ENCODE data around the gene RIC8B. TPM values are rescaled to one million over a fixed set of nuclear protein-coding genes. Genes with fewer than 3 reads are reported as not detected.
"Not testable (repeated sequence)": the region's sequence is repeated elsewhere in the genome, so short reads cannot be mapped to it uniquely, and the experiment has no call there.

The RIC8B gene
- 1 to 10 TPM; 8.7 to 9.1 TPM for total RNA-seq

DNA sequence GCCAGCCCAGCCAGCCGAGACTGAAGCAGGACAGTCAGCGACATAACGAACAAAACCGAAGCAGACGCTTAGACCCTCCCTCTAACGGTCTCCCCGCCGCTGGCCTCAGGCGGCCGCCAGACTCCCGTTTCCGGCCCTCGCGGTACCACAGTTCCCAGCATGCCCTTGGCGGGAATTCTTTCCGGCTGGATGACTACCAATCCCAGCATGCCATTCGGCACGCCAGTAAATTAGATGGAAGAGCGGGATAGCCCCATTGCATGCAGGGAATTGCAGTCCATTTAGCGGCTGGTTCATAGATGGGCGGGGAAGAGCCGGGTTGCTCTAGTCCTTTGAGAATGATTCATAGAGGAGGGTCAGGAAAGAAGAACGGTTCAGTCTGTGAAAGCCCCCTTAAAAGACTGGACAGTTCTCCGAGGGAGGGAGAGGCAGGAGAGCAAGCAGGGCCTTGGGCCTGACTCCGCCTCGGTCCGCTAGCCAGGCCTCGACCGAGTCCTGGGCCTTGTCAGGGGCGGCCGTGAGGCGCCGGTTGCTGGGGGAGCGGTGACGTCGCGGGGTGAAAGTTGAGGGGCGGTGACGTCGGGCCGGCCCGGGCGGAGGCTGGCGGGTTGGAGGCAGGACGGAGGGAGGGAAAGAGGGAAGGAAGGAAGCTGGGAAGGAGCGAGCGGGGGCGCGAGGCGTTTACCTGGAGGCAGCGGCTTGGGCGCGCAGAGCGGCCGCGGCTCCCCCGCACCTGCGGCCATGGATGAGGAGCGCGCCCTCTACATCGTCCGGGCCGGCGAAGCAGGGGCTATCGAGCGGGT lies at the start of gene RIC8B:
Gene RIC8B, plus strand, starts transcription at position 678 of the 803 bp plus-strand sequence. Its CDS starts 64 bp downstream, at position 742.
- Mint-ChIP-seq H3K27me3 (no peaks in the 10 kb centered on the region), H3K4me1 (peaks cover 24% of the 10 kb centered on the region), H3K9me3 (no peaks in the 10 kb centered on the region), H3K4me3 (peak within 1 kb of the TSS; percentile 99), H3K27ac (peak within 1 kb of the TSS; percentile 95), H3K36me3 (peaks cover 2% of the 10 kb centered on the region)
- peak; percentile 80 for DNase-seq

- peaks cover 1% of the 10 kb centered on the region for H3K36me3 Mint-ChIP-seq
- no peak overlapping the region for H3K27ac Mint-ChIP-seq
- H3K9me3 Mint-ChIP-seq, result no peaks in the 10 kb centered on the region
- peaks cover 5% of the 10 kb centered on the region for H3K4me1 Mint-ChIP-seq
- no peaks in the 10 kb centered on the region for H3K27me3 Mint-ChIP-seq
- no peak for DNase-seq
- H3K4me3 Mint-ChIP-seq, result no peak overlapping the region
Observed at GRCh38 chr12:106724934-106725333, 49.5 kb upstream of the RIC8B start.

DNA sequence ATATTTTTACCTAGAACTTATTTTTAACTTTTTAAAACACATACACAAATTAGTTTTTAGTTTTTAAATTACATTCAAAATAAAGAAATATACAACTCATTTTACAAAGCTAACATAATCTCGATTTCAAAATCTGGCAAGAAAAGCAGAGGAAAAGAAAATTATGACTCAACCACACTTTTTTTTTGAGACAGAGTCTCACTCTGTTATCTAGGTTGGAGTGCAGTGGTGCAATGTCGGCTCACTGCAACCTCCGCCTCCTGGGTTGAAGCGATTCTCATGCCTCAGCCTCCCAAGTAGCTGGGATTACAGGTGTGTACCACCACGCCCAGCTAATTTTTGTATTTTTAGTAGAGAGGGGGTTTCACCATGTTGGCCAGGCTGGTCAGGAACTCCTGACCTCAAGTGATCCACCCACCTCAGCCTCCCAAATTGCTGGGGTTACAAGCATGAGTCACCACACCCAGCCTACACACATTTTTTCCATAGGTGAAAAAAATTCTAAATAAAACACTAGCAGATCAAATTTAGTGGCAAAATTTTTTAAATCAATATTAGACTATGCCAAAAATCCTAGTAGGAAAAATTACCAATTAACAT lies 47.8 kb upstream of the RIC8B start:
- not testable (repeated sequence) for H3K27me3 Mint-ChIP-seq, H3K9me3 Mint-ChIP-seq, H3K27ac Mint-ChIP-seq, H3K36me3 Mint-ChIP-seq, H3K4me1 Mint-ChIP-seq, H3K4me3 Mint-ChIP-seq
- DNase-seq, result peak; percentile 15

GRCh38 chr12:106729611-106730010 lies 44.9 kb upstream of the RIC8B start:
- Mint-ChIP-seq H3K27ac (no peak overlapping the region), H3K4me3 (no peak overlapping the region), H3K36me3 (peaks cover 1% of the 10 kb centered on the region), H3K4me1 (peaks cover 5% of the 10 kb centered on the region), H3K9me3 (no peaks in the 10 kb centered on the region), H3K27me3 (no peaks in the 10 kb centered on the region)
- DNase-seq, result no peak

DNA sequence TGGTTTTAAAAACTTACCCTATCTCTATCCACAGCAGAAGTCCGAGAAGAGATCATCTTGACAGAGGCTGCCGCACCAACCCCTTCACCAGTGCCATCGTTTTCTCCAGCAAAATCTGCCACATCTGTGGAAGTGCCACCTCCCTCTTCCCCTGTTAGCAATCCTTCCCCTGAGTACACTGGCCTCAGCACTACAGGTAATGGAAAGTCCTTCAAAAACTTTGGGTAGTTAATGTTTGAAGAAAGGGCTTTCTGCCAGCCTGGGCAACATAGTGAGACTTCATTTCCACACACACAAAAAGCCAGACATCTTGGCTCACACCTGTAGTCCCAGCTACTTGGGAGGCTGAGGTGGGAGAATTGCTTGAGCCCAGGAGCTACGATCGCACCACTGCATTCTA lies 41.6 kb upstream of the RIC8B start:
- Mint-ChIP-seq H3K27ac (no peak overlapping the region), H3K36me3 (no peaks in the 10 kb centered on the region), H3K4me1 (peaks cover 2% of the 10 kb centered on the region), H3K27me3 (no peaks in the 10 kb centered on the region), H3K9me3 (no peaks in the 10 kb centered on the region), H3K4me3 (no peak overlapping the region)
- no peak for DNase-seq

DNA sequence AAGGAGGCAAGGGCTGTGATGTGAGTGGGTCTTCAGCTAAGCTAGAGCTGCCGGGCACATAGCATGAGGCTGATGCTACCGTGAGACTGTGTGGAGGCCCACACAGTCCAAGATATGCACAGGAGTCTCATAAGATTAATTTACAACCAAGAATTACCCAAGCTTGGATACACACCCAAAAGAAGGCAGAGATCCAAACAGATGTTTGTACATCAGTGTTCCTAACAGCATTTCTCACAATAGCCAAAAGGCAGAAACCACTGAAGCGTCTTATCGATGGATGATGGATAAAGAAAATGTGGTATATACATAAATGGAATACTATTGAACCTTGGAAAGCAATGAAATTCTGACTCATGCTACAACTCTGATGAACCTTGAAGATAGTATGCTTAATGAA lies 40.8 kb upstream of the RIC8B start:
- Mint-ChIP-seq H3K9me3 (no peaks in the 10 kb centered on the region), H3K4me3 (no peak overlapping the region), H3K4me1 (peaks cover 2% of the 10 kb centered on the region), H3K36me3 (no peaks in the 10 kb centered on the region), H3K27ac (no peak overlapping the region), H3K27me3 (no peaks in the 10 kb centered on the region)
- DNase-seq, result no peak

DNA sequence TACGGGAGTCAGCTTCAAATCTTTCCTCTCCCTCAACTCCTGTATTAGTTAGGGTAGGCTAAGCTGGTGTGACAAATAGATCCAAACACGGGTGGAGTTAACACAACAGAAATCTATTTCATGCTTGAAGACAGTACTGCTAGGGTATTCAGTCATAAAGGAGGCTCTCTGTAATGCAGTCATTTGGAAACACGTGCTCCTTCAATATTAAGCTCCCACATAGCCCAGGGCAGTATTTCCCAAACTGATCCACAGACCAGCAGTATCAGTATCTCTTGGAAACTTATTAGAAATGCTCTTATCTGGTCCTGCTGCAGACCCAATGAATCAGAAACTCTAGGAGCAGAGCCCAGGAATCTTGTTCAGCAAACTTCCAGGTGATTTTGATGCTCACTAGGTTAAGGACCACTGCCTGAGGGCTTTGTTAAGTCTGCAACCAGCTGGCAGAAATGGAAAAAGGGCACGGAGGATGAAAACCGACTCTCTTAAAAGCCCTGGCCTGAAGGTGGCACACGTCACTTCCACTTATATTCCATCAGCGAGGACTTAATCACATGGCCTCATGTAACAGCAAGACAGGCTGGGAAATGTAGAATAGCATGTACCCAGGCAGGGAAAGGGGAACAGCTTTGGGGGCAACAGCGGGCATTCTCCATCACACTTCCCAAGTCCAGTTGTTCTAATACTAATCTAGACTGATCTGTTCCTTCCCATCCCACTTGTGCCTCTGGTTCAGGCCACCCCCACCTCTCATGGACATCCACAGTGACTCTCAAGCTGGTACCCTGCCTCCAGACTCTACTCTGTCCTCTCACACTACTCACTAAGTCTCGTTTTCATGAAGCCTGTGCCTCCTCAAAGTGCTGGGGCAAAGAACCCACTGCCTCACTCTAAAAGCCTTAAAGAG lies 38.2 kb upstream of the RIC8B start:
- Mint-ChIP-seq H3K4me3 (no peak overlapping the region), H3K36me3 (no peaks in the 10 kb centered on the region), H3K27ac (no peak overlapping the region), H3K27me3 (no peaks in the 10 kb centered on the region), H3K9me3 (no peaks in the 10 kb centered on the region), H3K4me1 (no peaks in the 10 kb centered on the region)
- DNase-seq, result no peak

- Mint-ChIP-seq H3K4me1 (no peaks in the 10 kb centered on the region), H3K4me3 (no peak overlapping the region), H3K27me3 (no peaks in the 10 kb centered on the region), H3K27ac (no peak overlapping the region), H3K9me3 (no peaks in the 10 kb centered on the region), H3K36me3 (no peaks in the 10 kb centered on the region)
- no peak for DNase-seq
Observed at GRCh38 chr12:106739318-106739717, 35.2 kb upstream of the RIC8B start.

DNA sequence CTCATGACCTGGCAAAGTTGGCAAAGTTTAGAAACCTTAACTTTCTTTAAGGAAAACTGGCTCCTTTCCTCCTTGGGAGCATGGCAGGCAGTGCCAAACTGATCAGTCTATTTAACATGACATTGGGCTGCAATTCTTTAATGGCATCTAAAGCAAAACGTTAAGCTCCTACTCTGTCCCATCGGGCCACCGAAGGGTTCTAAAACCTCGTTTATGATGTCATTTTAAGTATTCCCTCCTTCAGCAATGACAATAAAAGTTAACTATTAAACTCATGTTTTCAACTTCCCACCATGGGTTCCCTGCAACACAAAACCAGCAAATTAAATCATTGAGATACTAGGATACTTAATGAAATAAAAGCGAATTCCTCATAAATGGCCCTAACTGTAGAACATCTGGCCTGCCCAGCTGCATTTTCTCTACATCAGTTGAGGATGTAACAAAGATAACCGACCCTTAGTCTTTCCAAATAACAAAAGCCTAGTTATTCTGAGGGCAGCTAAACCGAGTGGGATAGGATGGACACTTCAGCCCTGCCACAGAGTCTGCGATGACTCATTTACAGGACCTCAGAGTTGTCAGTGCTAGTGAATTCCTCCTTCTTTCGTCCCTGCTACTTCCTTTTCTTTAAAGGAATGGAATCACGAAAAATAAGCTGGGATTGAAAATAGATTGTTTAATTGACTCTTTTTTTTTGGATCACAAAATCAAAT lies 34.5 kb upstream of the RIC8B start:
- Mint-ChIP-seq H3K27me3 (no peaks in the 10 kb centered on the region), H3K27ac (no peak overlapping the region), H3K36me3 (no peaks in the 10 kb centered on the region), H3K4me1 (no peaks in the 10 kb centered on the region), H3K4me3 (no peak overlapping the region), H3K9me3 (no peaks in the 10 kb centered on the region)
- DNase-seq, result no peak

DNA sequence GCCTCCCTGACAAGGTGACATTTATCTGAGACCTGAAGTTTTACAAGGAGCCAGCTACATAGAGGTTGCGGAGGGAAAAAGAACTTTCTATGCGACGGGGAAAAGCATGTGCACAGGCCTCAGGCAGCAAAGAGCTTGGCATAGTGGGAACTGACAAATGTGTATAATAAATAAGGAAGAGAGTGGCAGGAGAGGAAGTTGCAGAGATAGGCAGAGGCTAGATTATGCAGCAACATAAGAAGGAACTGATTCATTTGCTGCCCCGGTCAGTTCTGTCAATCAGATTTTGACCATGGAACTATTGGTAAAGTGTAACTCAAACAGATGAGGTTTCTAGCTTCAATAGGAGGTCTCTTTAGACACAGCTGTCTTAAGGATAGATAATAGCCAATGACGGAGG lies 33.7 kb upstream of the RIC8B start:
- H3K27ac Mint-ChIP-seq, result no peak overlapping the region
- DNase-seq, result no peak
- H3K36me3 Mint-ChIP-seq, result no peaks in the 10 kb centered on the region
- H3K9me3 Mint-ChIP-seq, result no peaks in the 10 kb centered on the region
- no peaks in the 10 kb centered on the region for H3K27me3 Mint-ChIP-seq
- H3K4me1 Mint-ChIP-seq, result no peaks in the 10 kb centered on the region
- no peak overlapping the region for H3K4me3 Mint-ChIP-seq

- H3K9me3 Mint-ChIP-seq, result no peaks in the 10 kb centered on the region
- no peak overlapping the region for H3K27ac Mint-ChIP-seq
- H3K27me3 Mint-ChIP-seq, result no peaks in the 10 kb centered on the region
- DNase-seq, result no peak
- no peak overlapping the region for H3K4me3 Mint-ChIP-seq
- H3K36me3 Mint-ChIP-seq, result no peaks in the 10 kb centered on the region
- H3K4me1 Mint-ChIP-seq, result no peaks in the 10 kb centered on the region
Observed at GRCh38 chr12:106741247-106741646, 33.2 kb upstream of the RIC8B start.

- no peak for DNase-seq
- no peak overlapping the region for H3K27ac Mint-ChIP-seq
- no peaks in the 10 kb centered on the region for H3K9me3 Mint-ChIP-seq
- H3K27me3 Mint-ChIP-seq, result no peaks in the 10 kb centered on the region
- H3K36me3 Mint-ChIP-seq, result no peaks in the 10 kb centered on the region
- H3K4me3 Mint-ChIP-seq, result no peak overlapping the region
- peaks cover 15% of the 10 kb centered on the region for H3K4me1 Mint-ChIP-seq
Observed at GRCh38 chr12:106743270-106743988, 31.1 kb upstream of the RIC8B start.

DNA sequence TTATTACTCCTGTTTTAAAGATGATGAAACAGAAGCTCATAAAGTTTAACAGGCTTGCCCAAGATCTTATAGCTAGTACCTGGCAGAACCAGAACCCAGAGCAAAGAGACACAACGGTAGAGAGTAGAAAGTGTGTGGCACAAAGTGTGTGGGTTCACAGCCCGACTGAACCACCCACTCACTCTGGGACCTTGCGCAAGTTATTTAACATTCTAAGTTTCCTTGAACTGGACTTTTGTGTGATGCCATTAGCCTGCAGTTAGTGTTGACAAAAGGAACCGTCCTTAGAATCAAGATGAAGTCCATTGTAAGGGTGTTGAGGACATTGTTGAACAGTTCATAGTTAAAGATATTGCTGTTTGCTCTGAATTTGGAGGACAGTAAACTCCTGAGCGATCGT lies 29.9 kb upstream of the RIC8B start:
- Mint-ChIP-seq H3K4me3 (no peak overlapping the region), H3K4me1 (peaks cover 18% of the 10 kb centered on the region), H3K9me3 (no peaks in the 10 kb centered on the region), H3K27me3 (no peaks in the 10 kb centered on the region), H3K36me3 (no peaks in the 10 kb centered on the region), H3K27ac (no peak overlapping the region)
- DNase-seq, result no peak

DNA sequence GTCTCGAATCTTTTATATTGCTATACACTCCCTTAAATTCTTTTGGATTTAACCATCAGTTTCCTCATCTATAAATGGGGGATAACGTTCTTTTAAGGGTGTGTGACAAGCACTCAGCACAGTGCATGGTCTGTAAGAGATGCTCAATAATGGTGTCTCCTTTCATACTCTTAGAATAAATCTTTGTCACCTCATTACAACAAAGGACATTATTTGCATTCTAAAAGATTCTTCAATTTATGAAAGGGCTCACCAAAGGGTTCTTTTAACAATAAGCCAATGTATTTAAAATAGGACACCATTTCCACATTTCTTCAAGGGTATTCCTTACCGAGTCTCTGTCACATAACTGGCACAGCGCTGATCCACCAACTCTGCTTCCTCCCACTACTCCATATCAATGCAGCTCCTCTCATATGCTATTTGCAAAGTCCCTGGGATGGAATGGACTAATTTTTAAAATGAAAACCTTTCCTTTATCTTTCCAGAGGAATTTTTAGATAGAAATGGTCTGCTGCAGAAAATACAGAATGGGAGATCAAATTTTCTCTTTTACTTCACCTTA lies 29.2 kb upstream of the RIC8B start:
- H3K4me1 Mint-ChIP-seq, result peaks cover 19% of the 10 kb centered on the region
- H3K9me3 Mint-ChIP-seq, result no peaks in the 10 kb centered on the region
- H3K27me3 Mint-ChIP-seq, result no peaks in the 10 kb centered on the region
- no peaks in the 10 kb centered on the region for H3K36me3 Mint-ChIP-seq
- no peak overlapping the region for H3K4me3 Mint-ChIP-seq
- H3K27ac Mint-ChIP-seq, result no peak overlapping the region
- no peak for DNase-seq
